HepG2 (cell line): ENCODE results near the gene RPS6KL1. TPM values are rescaled to one million over a fixed set of nuclear protein-coding genes. Genes with fewer than 3 reads are reported as not detected.

Experiments used
- FIP1L1 ChIP-seq: fragments of 200-400 bp; formaldehyde crosslinking; IDR thresholded peaks from 2 replicates; pipeline ENCODE4 v1.6.1; 2018; ENCODE audit warnings: low read depth, mild to moderate bottlenecking, low read length, moderate library complexity, borderline replicate concordance; ENCODE audit not compliant: insufficient read depth
- FOXP1 ChIP-seq, 2 experiments: fragments of 450-650 bp in 1 of 2; IDR thresholded peaks; 2 replicates each; pipeline ENCODE4 v1.6.1; 2017 to 2018; ENCODE audit warnings: antibody characterized with exemption in 1 of 2
- GABPB1 ChIP-seq: IDR thresholded peaks from 2 replicates; pipeline ENCODE4 v1.6.1; 2016; ENCODE audit warnings: mild to moderate bottlenecking, missing genetic modification reagents, moderate library complexity, missing compliant biosample characterization
- GLI4 ChIP-seq: sonication (generic); formaldehyde crosslinking; IDR thresholded peaks from 2 replicates; pipeline ENCODE4 v1.5.1; 2020; ENCODE audit warnings: missing genetic modification reagents, mild to moderate bottlenecking, moderate library complexity, borderline replicate concordance
- KDM1A ChIP-seq: IDR thresholded peaks from 2 replicates; pipeline ENCODE4 v1.6.1; 2016; ENCODE audit warnings: missing compliant biosample characterization
- MIER3 ChIP-seq: IDR thresholded peaks from 2 replicates; pipeline ENCODE4 v1.6.1; 2016; ENCODE audit warnings: missing compliant biosample characterization, borderline replicate concordance
- MYNN ChIP-seq: sonication (generic); formaldehyde crosslinking; IDR thresholded peaks from 2 replicates; pipeline ENCODE4 v1.4.0; 2020; ENCODE audit warnings: mild to moderate bottlenecking, low read depth, missing genetic modification reagents
- PITX1 ChIP-seq: sonication (generic); formaldehyde crosslinking; IDR thresholded peaks from 2 replicates; pipeline ENCODE4 v1.5.1; 2020; ENCODE audit warnings: mild to moderate bottlenecking, missing genetic modification reagents
- RCOR2 ChIP-seq: IDR thresholded peaks from 2 replicates; pipeline ENCODE4 v1.6.1; 2016; ENCODE audit warnings: missing biosample characterization, missing genetic modification reagents
- SP5 ChIP-seq: IDR thresholded peaks from 2 replicates; pipeline ENCODE4 v1.6.1; 2016; ENCODE audit warnings: low read depth, borderline replicate concordance
- STAG1 ChIP-seq: sonication (generic); formaldehyde crosslinking; IDR thresholded peaks from 2 replicates; pipeline ENCODE4 v1.4.0; 2020; ENCODE audit warnings: missing genetic modification reagents
- TEAD3 ChIP-seq: optimal IDR thresholded peaks from 2 replicates; pipeline ENCODE3; 2016; ENCODE audit warnings: borderline replicate concordance
- ZBTB42 ChIP-seq: sonication (generic); formaldehyde crosslinking; IDR thresholded peaks from 2 replicates; pipeline ENCODE4 v1.5.0; 2020; ENCODE audit warnings: mild to moderate bottlenecking, missing genetic modification reagents
- ZNF10 ChIP-seq: sonication (generic); formaldehyde crosslinking; IDR thresholded peaks from 2 replicates; pipeline ENCODE4 v1.4.0; 2020; ENCODE audit warnings: mild to moderate bottlenecking, low read depth, missing genetic modification reagents, borderline replicate concordance
- ZNF205 ChIP-seq: IDR thresholded peaks from 2 replicates; pipeline ENCODE4 v1.6.1; 2018; ENCODE audit warnings: missing biosample characterization, missing genetic modification reagents
- ZNF879 ChIP-seq: sonication (generic); formaldehyde crosslinking; IDR thresholded peaks from 2 replicates; pipeline ENCODE4 v1.8.1; 2023; ENCODE audit warnings: missing genetic modification reagents
- polyA plus RNA-seq, 8 experiments: library from polyadenylated mRNA; depleted of rRNA in 3 of 8; stranded (reverse) in 7 of 8; unstranded in 1 of 8; fragments of >200 nt; fragmentation: Illumina TruSeq in 4 of 8; extraction: Trizol in 4 of 8; gene quantifications; 2 replicates each; pipeline versions ENCODE4 v1.2.1 to v1.2.3, GENCODE V29; 2011 to 2016; ENCODE audit warnings: low read depth in 4 of 8, missing spikeins in 1 of 8, mixed read lengths in 1 of 8; ENCODE audit not compliant: insufficient read depth in 1 of 8
- total RNA-seq, 5 experiments: library from RNA; depleted of rRNA; stranded (reverse); fragments of >200 nt; fragmentation: Illumina TruSeq; extraction: Trizol; gene quantifications; 2 replicates each; pipeline ENCODE4 v1.2.3, GENCODE V29; 2016; ENCODE audit warnings: low read depth in 1 of 5
- TF ChIP-seq, protein P1 (sequence below): sonication (generic); formaldehyde crosslinking; IDR thresholded peaks from 2 replicates; pipeline ENCODE4 v1.8.0; 2022; ENCODE audit warnings: missing genetic modification reagents, low read depth, mild to moderate bottlenecking, borderline replicate concordance
- TF ChIP-seq, protein P2 (sequence below): sonication (generic); formaldehyde crosslinking; IDR thresholded peaks from 2 replicates; pipeline ENCODE4 v1.9.0; 2022; ENCODE audit warnings: missing genetic modification reagents, mild to moderate bottlenecking, borderline replicate concordance
- TF ChIP-seq, protein P3 (sequence below): sonication (generic); formaldehyde crosslinking; IDR thresholded peaks from 2 replicates; pipeline ENCODE4 v1.5.0; 2020; ENCODE audit warnings: mild to moderate bottlenecking, missing genetic modification reagents
- TF ChIP-seq, protein P4 (sequence below): sonication (generic); formaldehyde crosslinking; IDR thresholded peaks from 2 replicates; pipeline ENCODE4 v1.9.0; 2021; ENCODE audit warnings: missing genetic modification reagents, mild to moderate bottlenecking, borderline replicate concordance

The RPS6KL1 gene
- total and polyA plus RNA-seq, 2 of the 13 experiments (the other 11 are each of a cell fraction or from before 2014, with no cell fraction given): 6.5 to 11.5 TPM

DNA sequence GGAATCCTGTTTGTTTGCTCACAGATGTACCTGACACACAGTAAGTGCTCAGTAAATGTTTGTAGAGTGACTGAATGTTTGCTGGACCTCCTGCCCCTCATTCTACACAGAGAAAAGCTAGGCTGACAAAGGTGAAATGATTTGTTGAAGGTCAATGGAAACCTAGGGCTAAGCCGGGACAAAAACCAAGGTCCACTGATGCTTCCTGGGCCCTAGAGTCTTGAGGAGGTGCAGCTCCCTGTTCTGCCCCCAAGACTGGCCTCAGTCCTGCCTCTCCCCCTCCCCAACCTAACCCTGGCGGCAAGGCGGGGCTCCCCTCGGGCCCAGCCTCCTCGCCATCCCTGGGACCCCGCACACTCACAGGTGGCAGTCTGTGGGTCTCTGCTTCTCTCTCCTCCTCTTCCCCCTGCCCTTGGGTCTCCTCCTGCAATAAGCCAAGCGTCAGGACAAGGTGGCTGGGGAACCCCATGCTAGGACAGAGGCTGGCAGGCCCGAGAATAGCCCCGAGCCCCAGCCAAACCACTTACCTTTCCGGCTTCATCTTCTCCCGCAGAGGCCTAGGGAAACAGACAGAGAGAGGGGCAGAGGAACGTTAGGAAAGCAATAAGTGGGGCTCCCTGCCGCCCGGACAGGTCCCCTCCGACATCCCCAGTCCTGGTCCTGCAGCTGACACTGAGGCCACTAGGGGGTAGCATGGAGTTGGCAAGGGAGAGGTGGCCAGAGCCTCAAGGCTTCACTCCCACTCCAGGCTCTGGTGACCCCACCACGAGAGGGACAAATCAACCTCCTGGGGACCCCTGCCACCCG lies 23.0 kb upstream of the RPS6KL1 start (continued):
- TF ChIP-seq, protein P1, sequence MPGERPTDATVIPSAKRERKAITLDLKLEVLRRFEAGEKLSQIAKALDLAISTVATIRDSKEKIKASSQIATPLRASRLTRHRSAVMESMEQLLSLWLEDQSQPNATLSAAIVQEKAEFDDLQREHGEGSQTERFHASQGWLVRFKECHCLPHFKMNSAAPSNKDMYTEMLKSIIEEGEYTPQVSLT (CRISPR knock-in tag): no peak
- peak; percentile 56 for TF ChIP-seq TEAD3
- no peak for TF ChIP-seq ZNF10
- TF ChIP-seq, protein P2, sequence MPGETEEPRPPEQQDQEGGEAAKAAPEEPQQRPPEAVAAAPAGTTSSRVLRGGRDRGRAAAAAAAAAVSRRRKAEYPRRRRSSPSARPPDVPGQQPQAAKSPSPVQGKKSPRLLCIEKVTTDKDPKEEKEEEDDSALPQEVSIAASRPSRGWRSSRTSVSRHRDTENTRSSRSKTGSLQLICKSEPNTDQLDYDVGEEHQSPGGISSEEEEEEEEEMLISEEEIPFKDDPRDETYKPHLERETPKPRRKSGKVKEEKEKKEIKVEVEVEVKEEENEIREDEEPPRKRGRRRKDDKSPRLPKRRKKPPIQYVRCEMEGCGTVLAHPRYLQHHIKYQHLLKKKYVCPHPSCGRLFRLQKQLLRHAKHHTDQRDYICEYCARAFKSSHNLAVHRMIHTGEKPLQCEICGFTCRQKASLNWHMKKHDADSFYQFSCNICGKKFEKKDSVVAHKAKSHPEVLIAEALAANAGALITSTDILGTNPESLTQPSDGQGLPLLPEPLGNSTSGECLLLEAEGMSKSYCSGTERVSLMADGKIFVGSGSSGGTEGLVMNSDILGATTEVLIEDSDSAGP (CRISPR knock-in tag): peak; percentile 25; the same call in 1 of the 2 replicates
- no peak for TF ChIP-seq GABPB1 (CRISPR knock-in tag)
- TF ChIP-seq FIP1L1: no peak
- TF ChIP-seq KDM1A (CRISPR knock-in tag): 0 out of 2 replicates have a peak, but pooled peaks have one; percentile 34
- 0 out of 2 replicates have a peak, but pooled peaks have one; percentile 37 for TF ChIP-seq FOXP1 (IDR thresholded peaks at IDR 0.05)
- TF ChIP-seq FOXP1 (CRISPR knock-in tag; IDR thresholded peaks at IDR 0.05): peak; percentile 71
- TF ChIP-seq, protein P3, sequence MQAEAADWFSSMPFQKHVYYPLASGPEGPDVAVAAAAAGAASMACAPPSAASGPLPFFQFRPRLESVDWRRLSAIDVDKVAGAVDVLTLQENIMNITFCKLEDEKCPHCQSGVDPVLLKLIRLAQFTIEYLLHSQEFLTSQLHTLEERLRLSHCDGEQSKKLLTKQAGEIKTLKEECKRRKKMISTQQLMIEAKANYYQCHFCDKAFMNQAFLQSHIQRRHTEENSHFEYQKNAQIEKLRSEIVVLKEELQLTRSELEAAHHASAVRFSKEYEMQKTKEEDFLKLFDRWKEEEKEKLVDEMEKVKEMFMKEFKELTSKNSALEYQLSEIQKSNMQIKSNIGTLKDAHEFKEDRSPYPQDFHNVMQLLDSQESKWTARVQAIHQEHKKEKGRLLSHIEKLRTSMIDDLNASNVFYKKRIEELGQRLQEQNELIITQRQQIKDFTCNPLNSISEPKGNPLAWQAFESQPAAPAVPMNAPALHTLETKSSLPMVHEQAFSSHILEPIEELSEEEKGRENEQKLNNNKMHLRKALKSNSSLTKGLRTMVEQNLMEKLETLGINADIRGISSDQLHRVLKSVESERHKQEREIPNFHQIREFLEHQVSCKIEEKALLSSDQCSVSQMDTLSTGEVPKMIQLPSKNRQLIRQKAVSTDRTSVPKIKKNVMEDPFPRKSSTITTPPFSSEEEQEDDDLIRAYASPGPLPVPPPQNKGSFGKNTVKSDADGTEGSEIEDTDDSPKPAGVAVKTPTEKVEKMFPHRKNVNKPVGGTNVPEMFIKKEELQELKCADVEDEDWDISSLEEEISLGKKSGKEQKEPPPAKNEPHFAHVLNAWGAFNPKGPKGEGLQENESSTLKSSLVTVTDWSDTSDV (CRISPR knock-in tag): 0 out of 2 replicates have a peak, but pooled peaks have one; percentile 46
- TF ChIP-seq RCOR2: 0 out of 2 replicates have a peak, but pooled peaks have one; percentile 59
- no peak for TF ChIP-seq ZNF879 (CRISPR knock-in tag)
- TF ChIP-seq SP5 (CRISPR knock-in tag): peak; percentile 47; the same call in 1 of the 2 replicates
- no peak for TF ChIP-seq MYNN (CRISPR knock-in tag)
- TF ChIP-seq STAG1 (CRISPR knock-in tag): peak; percentile 84
- peak; percentile 91; the same call in 1 of the 2 replicates for TF ChIP-seq ZNF205 (CRISPR knock-in tag)
- TF ChIP-seq MIER3 (CRISPR knock-in tag): 0 out of 2 replicates have a peak, but pooled peaks have one; percentile 29
- TF ChIP-seq ZBTB42 (CRISPR knock-in tag): no peak
- TF ChIP-seq GLI4: peak; percentile 32; the same call in 1 of the 2 replicates
- TF ChIP-seq, protein P4, sequence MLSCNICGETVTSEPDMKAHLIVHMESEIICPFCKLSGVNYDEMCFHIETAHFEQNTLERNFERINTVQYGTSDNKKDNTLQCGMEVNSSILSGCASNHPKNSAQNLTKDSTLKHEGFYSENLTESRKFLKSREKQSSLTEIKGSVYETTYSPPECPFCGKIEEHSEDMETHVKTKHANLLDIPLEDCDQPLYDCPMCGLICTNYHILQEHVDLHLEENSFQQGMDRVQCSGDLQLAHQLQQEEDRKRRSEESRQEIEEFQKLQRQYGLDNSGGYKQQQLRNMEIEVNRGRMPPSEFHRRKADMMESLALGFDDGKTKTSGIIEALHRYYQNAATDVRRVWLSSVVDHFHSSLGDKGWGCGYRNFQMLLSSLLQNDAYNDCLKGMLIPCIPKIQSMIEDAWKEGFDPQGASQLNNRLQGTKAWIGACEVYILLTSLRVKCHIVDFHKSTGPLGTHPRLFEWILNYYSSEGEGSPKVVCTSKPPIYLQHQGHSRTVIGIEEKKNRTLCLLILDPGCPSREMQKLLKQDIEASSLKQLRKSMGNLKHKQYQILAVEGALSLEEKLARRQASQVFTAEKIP (CRISPR knock-in tag): no peak
- peak; percentile 68; the same call in 1 of the 2 replicates for TF ChIP-seq PITX1
